ENCODE results near the gene ATP8B1.

DNA sequence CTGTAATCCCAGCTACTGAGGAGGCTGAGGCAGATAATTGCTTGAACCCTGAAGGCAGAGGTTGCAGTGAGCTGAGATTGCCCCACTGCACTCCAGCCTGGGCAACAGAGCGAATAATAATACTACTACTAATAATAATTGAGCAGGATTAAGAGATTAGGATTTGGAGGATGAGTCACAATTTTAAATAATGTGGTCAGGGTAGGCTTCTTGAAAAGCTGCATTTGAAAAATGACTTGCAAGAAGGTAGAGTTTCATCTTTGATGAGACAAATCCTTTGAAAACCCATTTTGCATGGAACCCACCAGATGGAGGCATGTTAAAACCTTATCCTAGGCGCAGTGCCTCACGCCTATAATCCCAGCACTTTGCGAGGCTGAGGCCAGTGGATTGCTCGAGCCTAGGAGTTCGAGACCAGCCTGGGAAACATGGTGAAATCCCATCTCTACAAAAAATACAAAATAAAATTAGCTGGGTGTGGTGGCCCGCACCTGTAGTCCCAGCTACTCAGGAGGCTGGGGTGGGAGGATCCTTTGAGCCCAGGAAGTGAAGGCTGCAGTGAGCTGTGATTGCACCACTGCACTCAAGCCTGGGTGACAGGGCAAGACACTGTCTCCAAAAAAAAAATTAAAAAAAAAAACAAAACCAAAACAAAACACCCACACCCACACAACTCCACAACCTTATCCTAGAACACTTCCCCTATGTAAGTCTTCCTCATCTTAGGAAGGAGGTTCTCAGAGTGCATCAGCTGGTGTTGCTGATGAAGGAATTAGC lies 3.3 kb upstream of the ATP8B1 start:
- TF ChIP-seq NR3C1 (IDR thresholded peaks at IDR 0.05) (no peak), RAD21 (conservative IDR thresholded peaks at IDR 0.05 in 1 of 2, IDR thresholded peaks at IDR 0.05 in 1 of 2) (no peak), CTCF (IDR thresholded peaks at IDR 0.05) (no peak), KDM1A (IDR thresholded peaks at IDR 0.05; ENCODE audit: low read depth) (no peak), CEBPB (IDR thresholded peaks at IDR 0.05) (no peak; a peak in 1 of 4 replicates), RFX5 (IDR thresholded peaks at IDR 0.05) (no peak), CBX8 (IDR thresholded peaks at IDR 0.05) (no peak), EP300 (IDR thresholded peaks at IDR 0.05) (no peak), JUNB (IDR thresholded peaks at IDR 0.05) (no peak), MAZ (IDR thresholded peaks at IDR 0.05; ENCODE audit: borderline replicate concordance, low read depth, low read length) (no peak), CBX2 (IDR thresholded peaks at IDR 0.05; ENCODE audit: borderline replicate concordance, low read depth) (no peak), JUN (IDR thresholded peaks at IDR 0.05) (no peak), FOSL2 (IDR thresholded peaks at IDR 0.05) (no peak), FOSL2 (CRISPR knock-in tag; IDR thresholded peaks at IDR 0.05) (no peak), POLR2A (IDR thresholded peaks at IDR 0.05; ENCODE audit: low read length) (no peak)

All from A549 (cell line).